GM18502 (cell line): Measurements from ENCODE around the gene WDFY3.

Experiments used
- ATAC-seq: cut with Tn5 transposase; IDR thresholded peaks from one replicate; pipeline ENCODE4 v1.9.1; 2021; ENCODE audit warnings: mild to moderate bottlenecking; ENCODE audit not compliant: unreplicated experiment, poor library complexity

WDFY3 gene

GRCh38 chr4:84966382-84967242 lies at the start of gene WDFY3:
Gene WDFY3 (minus strand): TSS chr4:84966690. CDS start chr4:84860591, 106,099 bp downstream.
- ATAC-seq: peak; percentile 67

DNA sequence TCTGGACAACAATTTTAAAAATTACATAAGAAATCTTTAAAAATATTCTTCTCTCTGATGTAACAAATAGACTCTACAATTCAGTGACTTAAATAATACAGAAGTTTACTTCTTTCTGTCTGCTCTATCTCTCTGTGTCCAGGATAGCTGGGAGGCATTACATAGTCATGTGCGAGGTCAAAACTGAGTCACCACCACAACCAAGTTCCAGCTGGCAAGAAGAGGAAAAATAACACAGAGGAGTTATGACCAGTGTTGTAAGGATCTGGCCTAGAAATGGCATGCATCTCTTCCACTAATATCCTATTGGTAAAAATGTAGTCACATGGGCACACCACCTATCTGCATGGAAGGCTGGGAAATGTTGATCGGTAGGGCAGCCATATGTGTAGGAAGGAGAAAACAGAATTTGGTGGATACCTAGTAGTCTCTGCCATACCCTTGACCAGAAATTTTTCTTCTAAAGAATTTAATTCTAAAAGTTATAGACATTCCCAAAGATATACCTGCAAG lies 39.4 kb upstream of the WDFY3 start:
- no peak for ATAC-seq

GRCh38 chr4:85000343-85000742 lies 33.9 kb upstream of the WDFY3 start:
- ATAC-seq: no peak

DNA sequence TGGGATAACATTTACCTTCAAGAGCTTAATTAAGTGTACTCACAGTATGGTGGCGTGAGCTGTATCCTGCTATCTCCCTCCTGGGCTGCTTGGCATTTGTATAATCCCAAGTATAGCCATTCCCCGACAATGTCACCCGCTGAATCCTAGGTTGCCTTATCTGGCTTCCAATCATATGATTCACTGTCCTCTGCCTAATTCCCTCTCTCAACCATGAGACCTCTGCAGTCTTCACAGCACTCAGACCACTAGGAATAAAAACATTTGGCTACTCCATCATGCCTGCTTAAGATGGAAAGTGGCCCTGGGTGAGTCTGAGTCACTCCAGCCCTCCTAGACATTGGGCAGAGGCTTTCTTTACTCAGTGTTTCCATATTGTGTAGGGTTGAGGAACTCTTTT lies 28.9 kb upstream of the WDFY3 start:
- no peak for ATAC-seq

DNA sequence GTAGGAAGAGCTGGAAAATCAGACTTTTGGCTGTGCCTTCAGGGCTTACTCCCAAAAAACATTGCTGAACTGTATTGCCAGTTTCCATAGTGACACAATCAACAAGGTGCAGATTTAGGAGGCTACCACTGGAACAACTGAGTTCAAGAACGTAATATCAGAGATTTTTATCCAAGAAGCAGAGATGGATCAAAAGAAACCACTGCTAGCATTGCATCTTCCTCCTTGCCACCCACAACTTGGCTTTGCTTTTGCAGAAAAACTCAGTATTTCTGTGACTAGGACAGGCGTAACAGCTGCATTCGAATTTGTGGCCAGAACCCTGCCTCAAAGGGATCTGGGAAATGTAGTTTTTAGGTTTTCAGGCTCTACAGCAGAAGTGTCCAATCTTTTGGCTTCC lies 27.8 kb upstream of the WDFY3 start:
- ATAC-seq: no peak

DNA sequence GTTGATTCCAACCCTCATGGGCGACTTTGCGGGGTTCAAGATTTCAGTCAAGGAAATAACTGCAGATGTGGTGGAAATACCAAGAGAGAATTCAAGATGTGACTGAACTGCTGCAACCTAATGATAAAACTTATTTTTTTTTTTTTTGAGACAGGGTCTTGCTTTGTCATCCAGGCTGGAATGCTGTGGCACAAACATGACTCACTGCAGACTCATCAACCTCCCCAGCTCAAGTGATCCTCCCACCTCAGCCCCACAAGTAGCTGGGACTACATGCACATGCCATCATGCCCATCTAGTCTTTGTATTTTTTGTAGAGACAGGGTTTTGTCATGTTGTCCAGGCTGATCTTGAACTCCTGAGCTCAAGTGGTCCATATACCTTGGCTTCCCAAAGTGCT lies 19.5 kb upstream of the WDFY3 start:
- ATAC-seq: no peak

DNA sequence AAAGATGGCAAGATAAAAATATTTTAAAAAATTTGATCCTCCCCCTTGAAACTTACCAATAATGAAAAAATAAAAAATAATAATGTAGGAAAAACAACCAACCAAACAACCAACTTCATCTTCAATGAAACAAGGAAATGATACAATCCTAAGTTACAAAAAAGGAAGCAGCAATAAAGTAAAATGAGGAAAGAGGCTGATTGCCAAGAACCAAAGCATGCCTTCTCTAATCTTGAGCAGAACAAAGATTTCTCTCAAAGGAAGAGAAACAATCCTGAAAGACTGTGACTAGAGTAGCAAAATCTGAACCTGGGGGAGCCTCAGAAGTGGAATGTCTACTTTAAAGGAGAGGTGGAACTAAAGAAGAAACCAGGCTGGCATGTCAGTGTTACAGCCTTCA lies 10.9 kb upstream of the WDFY3 start:
- ATAC-seq: no peak

GRCh38 chr4:84973856-84974255 lies 7.4 kb upstream of the WDFY3 start:
- no peak for ATAC-seq

- ATAC-seq: no peak
Measured at GRCh38 chr4:84971319-84971932, 4.9 kb upstream of the WDFY3 start.

GRCh38 chr4:84968925-84969324 lies 2.4 kb upstream of the WDFY3 start:
- no peak for ATAC-seq

DNA sequence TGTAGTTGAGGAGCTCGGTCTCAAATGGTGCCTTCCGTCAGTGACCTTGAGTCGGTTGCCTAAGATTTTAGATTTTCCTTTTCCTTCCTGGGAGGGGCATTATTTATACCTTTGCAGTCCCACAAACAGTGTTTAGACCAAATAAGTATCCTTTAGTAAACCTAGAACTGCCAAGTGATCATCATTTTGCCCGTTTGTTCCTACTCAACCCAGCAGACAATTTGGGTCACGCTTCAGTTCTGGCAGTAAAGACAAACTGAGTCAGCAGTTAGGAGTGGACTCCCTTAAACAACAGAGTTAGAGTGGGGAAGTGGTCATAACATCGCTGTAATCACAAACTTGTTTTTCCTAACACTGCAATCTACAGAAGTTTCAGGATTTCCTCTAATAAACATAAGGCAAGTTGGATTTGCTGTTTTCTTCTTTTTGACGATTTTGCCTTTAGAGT lies 777 bp upstream of the WDFY3 start:
- ATAC-seq: no peak

DNA sequence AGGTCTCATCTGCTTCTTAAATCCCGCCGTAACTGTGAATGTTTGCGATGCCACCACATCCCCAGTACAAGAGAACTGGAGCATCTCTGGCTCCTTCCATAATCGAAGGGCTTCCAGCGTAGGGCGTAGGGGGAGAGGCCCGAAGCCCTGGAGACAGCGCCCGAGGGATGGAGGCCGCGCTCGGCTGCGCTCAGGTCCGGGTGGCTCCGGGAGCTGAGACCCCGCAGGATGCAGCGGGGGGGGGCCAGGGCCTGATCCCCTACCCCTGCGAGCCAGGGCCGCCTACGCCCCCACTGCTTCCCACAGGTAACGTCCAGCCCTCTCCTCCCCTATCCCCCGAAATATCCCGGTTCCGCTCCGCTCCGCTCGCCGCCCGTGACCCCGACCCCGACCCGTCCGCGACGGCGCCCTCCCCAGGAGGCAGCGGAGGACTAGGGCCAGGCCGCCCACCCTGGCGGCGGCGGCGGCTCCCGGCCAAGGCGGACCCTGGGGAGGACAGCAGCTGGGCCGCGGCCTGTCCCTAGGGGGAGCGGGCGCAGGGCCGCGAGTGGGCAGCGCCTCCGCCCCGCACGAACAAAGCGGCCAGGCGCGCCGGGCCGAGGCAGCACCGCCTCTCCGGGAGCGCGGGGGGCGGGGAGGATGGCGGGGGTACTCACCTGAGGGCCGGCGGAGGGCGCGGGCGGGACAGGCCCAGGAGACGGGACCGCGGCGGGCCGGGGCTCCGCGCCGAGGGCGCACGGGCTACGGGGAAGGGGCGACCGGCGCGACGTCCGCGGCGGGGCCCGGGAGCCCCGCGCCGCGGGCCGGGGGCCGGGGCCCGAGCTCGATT lies 723 bp downstream of the WDFY3 start:
- ATAC-seq: peak; percentile 29

- no peak for ATAC-seq
Measured at GRCh38 chr4:84964995-84965552, 1.4 kb downstream of the WDFY3 start.

- no peak for ATAC-seq
Measured at GRCh38 chr4:84962102-84962501, 4.4 kb downstream of the WDFY3 start.

DNA sequence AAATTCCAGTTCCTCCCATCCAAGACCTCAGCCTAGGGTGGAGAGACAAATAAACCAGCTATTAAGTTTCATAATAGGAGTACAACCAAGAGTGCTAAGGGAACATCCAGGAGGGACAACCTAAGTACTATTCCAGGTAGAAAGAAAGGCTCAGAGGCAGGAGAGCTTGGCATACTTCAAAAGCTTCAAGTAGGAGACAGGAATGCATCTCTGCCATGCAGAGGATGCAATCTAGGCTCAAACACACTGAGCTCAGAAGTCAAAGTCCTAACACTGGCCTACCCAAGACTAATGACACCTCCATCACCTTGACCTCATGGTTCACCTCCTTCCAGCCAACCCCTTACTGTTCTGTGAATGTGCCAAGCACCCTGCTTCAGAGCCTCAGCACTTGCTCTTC lies 8.1 kb downstream of the WDFY3 start:
- ATAC-seq: no peak

- no peak for ATAC-seq
Measured at GRCh38 chr4:84957514-84958420, 8.7 kb downstream of the WDFY3 start.

GRCh38 chr4:84956014-84956413 lies 10.5 kb downstream of the WDFY3 start:
- no peak for ATAC-seq

DNA sequence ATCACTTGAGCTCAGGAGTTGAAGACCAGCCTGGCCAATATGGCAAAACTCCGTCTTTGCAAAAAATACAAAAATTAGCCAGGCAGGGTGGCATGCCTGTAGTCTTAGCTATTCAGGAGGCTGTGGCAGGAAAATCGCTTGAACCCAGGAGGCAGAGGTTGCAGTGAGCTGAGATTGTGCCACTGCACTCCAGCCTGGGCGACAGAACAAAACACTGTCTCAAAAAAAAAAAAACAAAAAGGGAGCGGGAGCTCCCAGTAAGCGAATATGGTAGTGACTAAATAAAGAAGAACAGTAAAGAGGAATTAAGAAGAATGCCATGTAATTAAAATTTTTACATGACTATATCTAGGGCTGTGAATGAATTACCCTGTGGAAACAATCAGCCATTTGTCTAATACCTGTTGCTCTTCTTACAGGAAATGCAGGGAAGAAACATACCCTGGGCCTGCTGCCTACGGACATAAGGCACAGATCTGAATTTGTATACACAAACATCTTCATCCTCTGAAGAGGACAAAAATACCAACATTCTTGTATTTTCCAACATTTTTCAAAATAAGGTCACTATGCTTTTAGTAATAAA lies 11.4 kb downstream of the WDFY3 start:
- no peak for ATAC-seq

GRCh38 chr4:84952776-84953175 lies 13.7 kb downstream of the WDFY3 start:
- no peak for ATAC-seq
